ENCODE data around the gene RNF183.

RNF183 gene

GRCh38 chr9:113343732-113344231 is 40.6 kb upstream of the RNF183 start:
- peaks cover 19% of the 10 kb centered on the region for H3K27me3 ChIP-seq (ENCODE audit: control insufficient read depth, insufficient read depth, low read length)
- H3K4me3 ChIP-seq (ENCODE audit: low read depth, low read length): no peak overlapping the region
- H3K27ac ChIP-seq (ENCODE audit: low read depth, low read length): no peak overlapping the region
- no peak overlapping the region for H3K9ac ChIP-seq (ENCODE audit: low read depth, low read length)
- H3K9me3 ChIP-seq (ENCODE audit: control insufficient read depth, insufficient read depth, low read length): no peaks in the 10 kb centered on the region
- H3K4me1 ChIP-seq (ENCODE audit: control insufficient read depth, insufficient read depth, low read length): no peaks in the 10 kb centered on the region; the same call in 1 of the 2 replicates
- H3K36me3 ChIP-seq (ENCODE audit: control insufficient read depth, insufficient read depth, low read length): no peaks in the 10 kb centered on the region

- no peak overlapping the region for H3K27ac ChIP-seq (ENCODE audit: low read depth, low read length)
Observed at GRCh38 chr9:113341712-113342410, 38.7 kb upstream of the RNF183 start.

GRCh38 chr9:113340011-113340699 is 37.0 kb upstream of the RNF183 start, which contains the start of gene WDR31:
TSS of gene WDR31 (minus strand) at chr9:113340275. CDS start at chr9:113332022, 8,253 bp downstream.
- H3K9me3 ChIP-seq (ENCODE audit: control insufficient read depth, insufficient read depth, low read length): no peaks in the 10 kb centered on the region
- H3K27ac ChIP-seq (ENCODE audit: low read depth, low read length): peak within 1 kb of the TSS; percentile 81
- peak within 1 kb of the TSS; percentile 88 for H3K4me3 ChIP-seq (ENCODE audit: low read depth, low read length)
- H3K9ac ChIP-seq (ENCODE audit: low read depth, low read length): peak within 1 kb of the TSS; percentile 57; the same call in 1 of the 2 replicates
- peaks cover 8% of the 10 kb centered on the region; the same call in 1 of the 2 replicates for H3K27me3 ChIP-seq (ENCODE audit: control insufficient read depth, insufficient read depth, low read length)
- no peaks in the 10 kb centered on the region; the same call in 1 of the 2 replicates for H3K4me1 ChIP-seq (ENCODE audit: control insufficient read depth, insufficient read depth, low read length)
- no peaks in the 10 kb centered on the region for H3K36me3 ChIP-seq (ENCODE audit: control insufficient read depth, insufficient read depth, low read length)

More at GRCh38 chr9:113341712-113342410, 38.7 kb upstream of the RNF183 start:
- H3K9me3 ChIP-seq (ENCODE audit: control insufficient read depth, insufficient read depth, low read length): no peaks in the 10 kb centered on the region
- H3K4me3 ChIP-seq (ENCODE audit: low read depth, low read length): no peak overlapping the region
- H3K36me3 ChIP-seq (ENCODE audit: control insufficient read depth, insufficient read depth, low read length): no peaks in the 10 kb centered on the region
- H3K4me1 ChIP-seq (ENCODE audit: control insufficient read depth, insufficient read depth, low read length): no peaks in the 10 kb centered on the region; the same call in 1 of the 2 replicates
- H3K9ac ChIP-seq (ENCODE audit: low read depth, low read length): no peak overlapping the region
- peaks cover 8% of the 10 kb centered on the region; the same call in 1 of the 2 replicates for H3K27me3 ChIP-seq (ENCODE audit: control insufficient read depth, insufficient read depth, low read length)

DNA sequence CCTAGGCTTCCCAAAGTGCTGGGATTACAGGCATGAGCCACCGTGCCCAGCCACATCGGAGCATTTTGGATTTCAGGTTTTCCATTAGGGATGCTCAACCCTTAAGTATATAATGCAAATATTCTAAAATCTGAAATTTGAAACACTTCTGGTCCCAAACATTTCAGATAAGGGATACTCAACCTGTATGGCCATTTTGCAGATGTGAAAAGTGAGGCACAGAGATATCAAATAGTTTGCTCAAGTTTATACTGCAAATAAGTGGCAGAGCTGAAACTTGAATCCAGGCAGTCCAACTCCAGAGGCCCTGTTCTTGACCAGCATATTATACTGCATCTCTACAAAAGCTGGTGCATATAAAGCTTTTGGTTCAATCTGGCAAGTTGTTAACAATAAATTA is 34.5 kb upstream of the RNF183 start:
- H3K36me3 ChIP-seq (ENCODE audit: control insufficient read depth, insufficient read depth, low read length): no peaks in the 10 kb centered on the region
- peaks cover 8% of the 10 kb centered on the region; the same call in 1 of the 2 replicates for H3K27me3 ChIP-seq (ENCODE audit: control insufficient read depth, insufficient read depth, low read length)
- H3K4me3 ChIP-seq (ENCODE audit: low read depth, low read length): no peak overlapping the region
- H3K9ac ChIP-seq (ENCODE audit: low read depth, low read length): no peak overlapping the region
- no peak overlapping the region for H3K27ac ChIP-seq (ENCODE audit: low read depth, low read length)
- H3K9me3 ChIP-seq (ENCODE audit: control insufficient read depth, insufficient read depth, low read length): no peaks in the 10 kb centered on the region
- no peaks in the 10 kb centered on the region; the same call in 1 of the 2 replicates for H3K4me1 ChIP-seq (ENCODE audit: control insufficient read depth, insufficient read depth, low read length)

- Histone ChIP-seq H3K9ac (ENCODE audit: low read depth, low read length) (no peak overlapping the region), H3K4me1 (ENCODE audit: control insufficient read depth, insufficient read depth, low read length) (no peaks in the 10 kb centered on the region), H3K4me3 (ENCODE audit: low read depth, low read length) (no peak overlapping the region), H3K27ac (ENCODE audit: low read depth, low read length) (no peak overlapping the region), H3K27me3 (ENCODE audit: control insufficient read depth, insufficient read depth, low read length) (no peaks in the 10 kb centered on the region), H3K36me3 (ENCODE audit: control insufficient read depth, insufficient read depth, low read length) (no peaks in the 10 kb centered on the region), H3K9me3 (ENCODE audit: control insufficient read depth, insufficient read depth, low read length) (no peaks in the 10 kb centered on the region)
Observed at GRCh38 chr9:113331780-113332179, 28.6 kb upstream of the RNF183 start.

DNA sequence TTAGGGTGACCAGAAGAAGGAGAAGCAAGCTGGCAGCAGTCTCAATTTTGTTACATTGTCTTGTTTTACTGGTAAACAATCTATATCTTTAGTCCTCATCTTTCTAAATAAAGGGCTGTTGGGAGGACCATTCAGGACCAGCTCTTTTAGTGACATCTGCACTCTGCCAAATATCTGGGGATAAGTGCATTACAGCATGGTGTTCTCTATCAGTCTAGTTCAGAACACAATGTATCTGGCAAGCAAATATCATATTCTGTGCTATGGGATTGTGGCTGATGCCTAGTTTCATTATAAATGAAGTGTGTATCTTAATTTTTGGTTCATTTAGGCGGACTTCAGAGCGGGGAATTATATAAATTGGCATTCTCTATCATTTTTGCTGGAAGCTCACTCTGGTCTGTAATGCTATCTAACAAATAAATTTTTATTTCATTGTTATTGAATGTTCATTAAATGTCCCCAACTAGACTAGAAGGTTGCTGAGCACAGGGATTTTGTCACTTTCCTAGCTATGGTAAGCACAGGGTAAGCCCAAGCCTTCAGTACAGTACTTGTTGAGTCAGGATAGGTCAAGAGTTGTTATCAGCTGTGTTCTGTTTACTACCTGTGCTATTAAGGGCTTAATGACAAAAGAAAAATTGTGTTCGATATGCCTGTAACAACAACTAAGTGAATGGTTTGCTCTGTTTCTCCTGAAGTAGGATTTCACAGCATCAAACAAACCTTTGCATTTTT is 25.0 kb upstream of the RNF183 start:
- no peaks in the 10 kb centered on the region for H3K4me1 ChIP-seq (ENCODE audit: control insufficient read depth, insufficient read depth, low read length)
- no peaks in the 10 kb centered on the region for H3K36me3 ChIP-seq (ENCODE audit: control insufficient read depth, insufficient read depth, low read length)
- no peak overlapping the region for H3K9ac ChIP-seq (ENCODE audit: low read depth, low read length)
- no peaks in the 10 kb centered on the region for H3K27me3 ChIP-seq (ENCODE audit: control insufficient read depth, insufficient read depth, low read length)
- H3K9me3 ChIP-seq (ENCODE audit: control insufficient read depth, insufficient read depth, low read length): no peaks in the 10 kb centered on the region
- H3K27ac ChIP-seq (ENCODE audit: low read depth, low read length): no peak overlapping the region
- H3K4me3 ChIP-seq (ENCODE audit: low read depth, low read length): no peak overlapping the region

- Histone ChIP-seq H3K27me3 (ENCODE audit: control insufficient read depth, insufficient read depth, low read length) (no peaks in the 10 kb centered on the region), H3K4me3 (ENCODE audit: low read depth, low read length) (no peak overlapping the region), H3K4me1 (ENCODE audit: control insufficient read depth, insufficient read depth, low read length) (no peaks in the 10 kb centered on the region), H3K9me3 (ENCODE audit: control insufficient read depth, insufficient read depth, low read length) (no peaks in the 10 kb centered on the region), H3K36me3 (ENCODE audit: control insufficient read depth, insufficient read depth, low read length) (no peaks in the 10 kb centered on the region), H3K9ac (ENCODE audit: low read depth, low read length) (no peak overlapping the region), H3K27ac (ENCODE audit: low read depth, low read length) (no peak overlapping the region)
Observed at GRCh38 chr9:113326230-113326629, 23.1 kb upstream of the RNF183 start.

GRCh38 chr9:113322671-113323070 is 19.5 kb upstream of the RNF183 start:
- Histone ChIP-seq H3K36me3 (ENCODE audit: control insufficient read depth, insufficient read depth, low read length) (no peaks in the 10 kb centered on the region), H3K27me3 (ENCODE audit: control insufficient read depth, insufficient read depth, low read length) (no peaks in the 10 kb centered on the region), H3K9ac (ENCODE audit: low read depth, low read length) (no peak overlapping the region), H3K27ac (ENCODE audit: low read depth, low read length) (no peak overlapping the region), H3K4me3 (ENCODE audit: low read depth, low read length) (no peak overlapping the region), H3K4me1 (ENCODE audit: control insufficient read depth, insufficient read depth, low read length) (no peaks in the 10 kb centered on the region), H3K9me3 (ENCODE audit: control insufficient read depth, insufficient read depth, low read length) (no peaks in the 10 kb centered on the region)

DNA sequence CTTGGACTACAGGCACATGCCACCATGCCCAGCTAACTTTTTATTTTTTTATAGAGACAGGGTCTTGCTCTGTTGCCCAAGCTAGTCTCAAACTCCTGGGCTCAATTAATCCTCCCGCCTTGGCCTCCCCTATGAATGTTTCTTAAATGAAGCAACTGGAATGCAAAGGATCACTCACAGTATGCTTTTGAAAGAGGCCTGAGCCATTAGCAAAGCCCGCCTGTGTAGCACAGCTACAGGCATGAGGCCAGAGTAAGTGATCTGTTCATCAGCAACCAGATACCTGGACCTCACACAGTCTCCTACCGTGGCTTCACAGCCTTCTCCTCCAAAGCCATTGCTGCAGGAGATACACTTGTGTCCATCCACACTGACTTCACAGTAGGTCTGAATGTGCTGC is 16.9 kb upstream of the RNF183 start:
- Histone ChIP-seq H3K4me1 (ENCODE audit: control insufficient read depth, insufficient read depth, low read length) (no peaks in the 10 kb centered on the region), H3K9me3 (ENCODE audit: control insufficient read depth, insufficient read depth, low read length) (no peaks in the 10 kb centered on the region)

DNA sequence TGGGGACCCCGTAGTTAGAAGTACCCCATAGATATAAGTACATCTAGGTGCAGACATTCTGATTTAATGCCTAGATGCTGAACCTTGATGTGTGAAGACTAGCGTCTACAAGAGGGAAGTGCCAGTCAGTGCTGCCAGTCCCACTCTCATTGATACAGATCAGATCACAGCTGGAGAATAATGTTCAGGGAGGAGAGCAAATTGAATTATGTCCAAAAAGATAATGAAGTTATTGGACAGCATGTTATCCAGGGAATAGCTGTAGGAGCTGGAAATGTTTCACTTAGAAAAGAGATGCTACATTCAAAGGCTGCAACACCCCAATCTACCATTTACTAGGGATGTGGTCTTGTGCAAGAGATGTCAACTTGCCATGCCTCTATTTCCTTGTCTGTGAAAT is 15.9 kb upstream of the RNF183 start:
- H3K4me1 ChIP-seq (ENCODE audit: control insufficient read depth, insufficient read depth, low read length): no peaks in the 10 kb centered on the region
- H3K27ac ChIP-seq (ENCODE audit: low read depth, low read length): no peak overlapping the region
- no peaks in the 10 kb centered on the region for H3K9me3 ChIP-seq (ENCODE audit: control insufficient read depth, insufficient read depth, low read length)
- no peaks in the 10 kb centered on the region for H3K27me3 ChIP-seq (ENCODE audit: control insufficient read depth, insufficient read depth, low read length)
- H3K9ac ChIP-seq (ENCODE audit: low read depth, low read length): no peak overlapping the region
- H3K4me3 ChIP-seq (ENCODE audit: low read depth, low read length): no peak overlapping the region
- H3K36me3 ChIP-seq (ENCODE audit: control insufficient read depth, insufficient read depth, low read length): no peaks in the 10 kb centered on the region

More for the DNA sequence above, 16.9 kb upstream of the RNF183 start:
- no peak overlapping the region for H3K9ac ChIP-seq (ENCODE audit: low read depth, low read length)
- no peaks in the 10 kb centered on the region for H3K36me3 ChIP-seq (ENCODE audit: control insufficient read depth, insufficient read depth, low read length)
- H3K4me3 ChIP-seq (ENCODE audit: low read depth, low read length): no peak overlapping the region
- H3K27me3 ChIP-seq (ENCODE audit: control insufficient read depth, insufficient read depth, low read length): no peaks in the 10 kb centered on the region
- H3K27ac ChIP-seq (ENCODE audit: low read depth, low read length): no peak overlapping the region
